Hepatic stellate cell (primary cell): Measurements from ENCODE around the gene GAREM1.
"Not testable (repeated sequence)": the region's sequence is repeated elsewhere in the genome, so short reads cannot be mapped to it uniquely, and the experiment has no call there.

Source experiments
- DNase-seq: peaks from one replicate; pipeline ENCODE4 v3.0.0; 2011; ENCODE audit warnings: low spot score

Gene GAREM1

GRCh38 chr18:32257084-32257785 lies 213.4 kb downstream of the GAREM1 start:
- DNase-seq, result no peak

- DNase-seq, result no peak
These were observed 215.1 kb downstream of the GAREM1 start for GRCh38 chr18:32255570-32255969.

DNA sequence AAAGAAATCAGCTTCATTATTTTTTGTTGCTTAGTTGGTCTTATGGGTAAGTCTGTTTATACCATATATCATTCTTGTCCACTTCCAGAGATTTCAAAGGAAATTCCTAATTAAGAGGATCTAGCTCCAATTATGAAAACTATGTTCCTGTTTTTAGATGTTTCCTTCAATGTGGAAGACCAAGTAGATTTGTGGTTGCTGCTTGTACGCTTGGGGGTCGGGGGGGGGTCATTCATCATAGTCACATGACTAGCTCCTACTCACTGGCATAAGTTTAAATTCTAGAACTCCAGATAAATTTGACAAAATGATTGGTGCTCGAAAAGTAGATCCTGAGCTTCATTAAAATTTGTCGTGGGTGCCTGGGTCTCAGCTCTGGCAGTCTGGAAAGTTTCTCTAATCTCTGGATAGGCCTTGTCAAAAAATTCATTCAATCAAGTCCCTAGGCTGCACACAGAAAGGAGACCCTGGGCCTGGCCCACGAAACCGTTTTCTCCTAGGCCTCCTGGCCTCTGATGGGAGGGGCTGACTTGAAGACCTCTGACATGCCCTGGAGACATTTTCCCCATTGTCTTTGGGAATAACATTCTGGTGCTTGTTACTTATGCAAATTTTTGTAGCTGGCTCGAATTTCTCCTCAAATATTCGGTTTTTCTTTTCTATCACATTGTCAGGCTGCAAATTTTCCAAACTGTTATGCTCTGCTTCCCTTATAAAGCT lies 218.4 kb downstream of the GAREM1 start:
- no peak for DNase-seq

- no peak for DNase-seq
These were observed 219.2 kb downstream of the GAREM1 start for GRCh38 chr18:32251466-32251865.

DNA sequence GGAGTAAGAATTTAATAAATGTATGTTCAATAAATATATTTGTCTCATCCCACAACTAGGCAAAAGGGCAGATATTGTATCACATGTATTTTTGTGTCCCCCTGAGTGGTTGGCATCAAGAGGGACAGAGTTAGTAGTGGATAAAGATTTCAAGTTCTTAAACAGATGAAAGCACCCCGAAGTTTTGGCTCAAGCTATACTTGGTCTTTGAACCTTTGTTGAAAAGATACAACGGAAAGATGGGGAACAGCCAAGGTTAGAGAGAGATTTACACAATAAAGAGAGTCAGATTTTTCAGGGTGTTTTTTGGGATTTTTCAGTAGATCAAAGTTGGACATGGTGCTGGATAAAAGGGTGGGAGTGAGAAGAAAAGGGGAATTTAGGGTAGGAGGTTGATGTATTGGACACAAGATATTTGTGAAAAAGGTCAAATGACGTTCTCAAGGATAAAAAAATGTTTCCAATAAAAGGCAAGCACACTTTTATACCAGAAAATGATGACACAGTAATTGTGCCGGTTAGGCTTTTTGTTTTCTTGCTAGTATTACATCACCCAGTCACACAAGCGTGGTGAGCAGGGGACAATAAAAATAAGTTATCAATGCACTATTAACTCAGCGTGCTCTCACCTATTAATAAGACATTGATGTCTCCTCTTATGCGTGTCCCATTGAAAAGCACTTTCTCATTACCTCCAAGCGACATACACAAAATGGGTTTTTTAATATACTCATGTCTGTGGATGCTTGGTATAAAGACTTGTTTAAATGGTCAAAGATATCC lies 221.3 kb downstream of the GAREM1 start:
- no peak for DNase-seq

- DNase-seq, result no peak
These were observed 225.8 kb downstream of the GAREM1 start for GRCh38 chr18:32244881-32245280.

- no peak for DNase-seq
These were observed 227.3 kb downstream of the GAREM1 start for GRCh38 chr18:32243358-32243757.

- DNase-seq, result no peak
These were observed 228.3 kb downstream of the GAREM1 start for GRCh38 chr18:32242395-32242794.

- DNase-seq, result no peak
These were observed 231.9 kb downstream of the GAREM1 start for GRCh38 chr18:32238635-32239268.

GRCh38 chr18:32237049-32237448 lies 233.6 kb downstream of the GAREM1 start:
- DNase-seq, result no peak

DNA sequence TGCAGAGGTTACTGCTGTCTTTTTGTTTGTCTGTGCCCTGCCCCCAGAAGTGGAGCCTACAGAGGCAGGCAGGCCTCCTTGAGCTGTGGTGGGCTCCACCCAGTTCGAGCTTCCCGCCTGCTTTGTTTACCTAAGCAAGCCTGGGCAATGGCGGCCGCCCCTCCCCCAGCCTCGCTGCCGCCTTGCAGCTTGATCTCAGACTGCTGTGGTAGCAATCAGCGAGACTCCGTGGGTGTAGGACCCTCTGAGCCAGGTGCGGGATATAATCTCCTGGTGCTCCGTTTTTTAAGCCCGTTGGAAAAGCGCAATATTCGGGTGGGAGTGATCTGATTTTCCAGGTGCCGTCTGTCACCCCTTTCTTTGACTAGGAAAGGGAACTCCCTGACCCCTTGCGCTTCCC lies 237.3 kb downstream of the GAREM1 start:
- DNase-seq, result not testable (repeated sequence)

GRCh38 chr18:32219431-32220018 lies 251.2 kb downstream of the GAREM1 start:
- DNase-seq, result no peak

DNA sequence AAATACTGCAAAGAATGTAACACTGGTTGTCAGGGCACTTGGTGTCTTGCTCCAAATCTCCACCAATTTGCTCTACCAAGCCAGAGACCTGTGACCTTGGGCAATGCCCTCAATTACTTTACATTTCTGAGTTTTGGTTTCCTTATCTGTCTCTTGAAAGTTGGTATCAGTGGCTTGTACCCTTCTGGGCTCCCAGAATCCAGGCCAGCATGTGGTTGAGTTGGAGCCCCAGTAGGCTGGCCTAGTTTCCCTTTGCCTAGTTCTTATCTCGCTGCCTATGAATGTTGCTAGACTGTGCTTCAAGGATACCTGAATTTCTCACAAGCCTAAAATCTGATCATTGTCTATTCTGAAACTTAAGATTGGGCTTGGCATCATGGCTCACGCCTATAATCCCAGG lies 254.3 kb downstream of the GAREM1 start:
- no peak for DNase-seq

DNA sequence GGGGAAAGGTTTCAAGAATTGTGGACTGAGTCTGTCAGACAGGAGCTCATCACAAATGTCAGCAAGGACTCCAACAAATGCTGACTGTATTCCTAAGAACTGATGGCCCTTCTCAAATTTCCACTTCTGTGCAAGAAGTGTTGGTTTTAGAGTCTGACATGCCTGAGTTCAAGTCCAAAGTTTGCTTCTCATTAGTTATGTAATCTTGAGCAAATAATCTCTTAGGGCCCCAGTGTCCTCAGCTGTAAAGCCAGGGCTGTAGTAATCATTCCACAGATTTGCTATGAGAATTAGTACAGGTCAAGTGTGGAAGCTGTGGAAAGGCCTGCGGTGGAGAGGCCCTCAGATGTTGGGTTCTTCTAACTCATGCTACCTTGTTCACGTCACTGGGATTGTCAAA lies 257.0 kb downstream of the GAREM1 start:
- no peak for DNase-seq
